Activated T-helper 2 cell treated with anti-CD3 and anti-CD28 coated beads, Interferon-gamma antibody, Interleukin-2, Interleukin-4, amounts not matched to agents 10 μg/mL and 5 μg/mL and 100 μg/mL, durations not matched to agents 14 hours and 24 hours and 36 hours (primary cell): ENCODE data around the gene ATG2A. TPM values are rescaled to one million over a fixed set of nuclear protein-coding genes. Genes with fewer than 3 reads are reported as not detected.

Source experiments
- DNase-seq: peaks from one replicate; pipeline ENCODE4 v3.0.0; 2021; ENCODE audit warnings: low spot score
- H3K27ac Mint-ChIP-seq: one replicate; pipeline ENCODE4 v1.8.0; 2021; ENCODE audit warnings: mixed read lengths
- H3K27me3 Mint-ChIP-seq: one replicate; pipeline ENCODE4 v1.8.0; 2021; ENCODE audit warnings: low read depth, mixed read lengths
- H3K36me3 Mint-ChIP-seq: one replicate; pipeline ENCODE4 v1.8.0; 2021; ENCODE audit warnings: low read depth, mixed read lengths
- H3K4me1 Mint-ChIP-seq: one replicate; pipeline ENCODE4 v1.8.0; 2021; ENCODE audit warnings: low read depth, mixed read lengths
- H3K4me3 Mint-ChIP-seq: one replicate; pipeline ENCODE4 v1.8.0; 2021; ENCODE audit warnings: low read depth, mild to moderate bottlenecking, moderate library complexity, mixed read lengths
- H3K9me3 Mint-ChIP-seq: one replicate; pipeline ENCODE4 v1.8.0; 2021; ENCODE audit warnings: mixed read lengths
- intact Hi-C: fragments of 100-400 bp; cut with micrococcal nuclease; formaldehyde crosslinking; loops from one replicate; pipeline ENCODE4 v1.15.1; 2023
- total RNA-seq: library from RNA; stranded (reverse); gene quantifications from 2 replicates; pipeline ENCODE4 v1.2.3, GENCODE V29; 2022

Gene ATG2A
- total RNA-seq, 1 donor from 2014 or later = 20.7 TPM

DNA sequence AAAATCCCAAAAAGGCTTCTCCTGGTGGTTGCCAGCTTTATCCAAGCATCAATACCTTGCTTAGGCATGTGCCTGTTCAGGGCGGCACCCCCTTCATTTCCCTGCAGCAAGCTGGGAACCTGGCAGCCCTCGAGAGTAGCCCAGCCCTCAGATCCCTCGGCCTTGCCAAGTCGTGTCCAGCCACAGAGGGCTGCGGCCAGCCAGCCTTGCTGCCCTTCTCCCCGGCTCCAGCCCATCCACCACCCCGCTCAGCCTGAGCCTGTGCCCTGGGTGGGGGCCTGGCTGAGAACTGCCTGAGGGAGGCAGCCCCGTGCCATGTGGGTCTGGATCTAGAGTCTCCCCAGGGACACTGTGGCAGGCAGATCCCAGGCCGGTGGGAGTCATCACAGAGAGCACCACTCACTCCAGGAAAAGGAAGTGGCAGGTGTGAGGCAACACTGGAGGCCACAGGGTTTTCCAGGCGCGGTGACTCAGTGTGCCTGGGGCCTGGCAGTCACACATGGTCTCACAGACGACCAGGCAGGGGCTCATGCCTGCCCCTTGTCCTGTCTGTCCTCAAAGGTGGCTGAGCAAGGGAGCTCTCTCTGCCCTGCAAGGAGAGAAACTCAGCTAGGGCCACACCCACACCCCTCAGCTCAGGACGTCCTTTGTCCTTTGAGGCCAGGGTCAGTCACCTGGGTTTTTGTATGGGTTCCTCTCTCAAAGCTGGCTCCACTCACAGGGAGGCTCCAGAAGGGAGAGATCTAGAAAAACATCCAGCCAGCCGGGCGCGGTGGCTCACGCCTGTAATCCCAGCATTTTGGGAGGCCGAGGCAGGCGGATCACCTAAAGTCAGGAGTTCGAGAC, 60.4 kb downstream of the ATG2A start:
- peak overlapping the region; percentile 18 for H3K4me3 Mint-ChIP-seq
- H3K27ac Mint-ChIP-seq = peak overlapping the region; percentile 77
- peaks cover 73% of the 10 kb centered on the region for H3K4me1 Mint-ChIP-seq
- no peak for DNase-seq
- no peaks in the 10 kb centered on the region for H3K9me3 Mint-ChIP-seq
- H3K36me3 Mint-ChIP-seq = peaks cover 78% of the 10 kb centered on the region
- no peaks in the 10 kb centered on the region for H3K27me3 Mint-ChIP-seq
- intact Hi-C loops = loop anchor here (1.0 kb wide), 1 partner anchor 8 kb away; no protein-coding TSS in a partner anchor

GRCh38 chr11:64855596-64856304, 61.3 kb downstream of the ATG2A start:
- Mint-ChIP-seq H3K27ac (peak overlapping the region; percentile 77), H3K36me3 (peaks cover 79% of the 10 kb centered on the region), H3K4me1 (peaks cover 76% of the 10 kb centered on the region), H3K27me3 (no peaks in the 10 kb centered on the region), H3K4me3 (peak overlapping the region; percentile 27), H3K9me3 (no peaks in the 10 kb centered on the region)
- DNase-seq = no peak
- intact Hi-C loops = loop anchor here (1.0 kb wide), 1 partner anchor 9 kb away; no protein-coding TSS in a partner anchor

GRCh38 chr11:64854534-64855502, 62.2 kb downstream of the ATG2A start:
- no peaks in the 10 kb centered on the region for H3K27me3 Mint-ChIP-seq
- H3K4me1 Mint-ChIP-seq = peaks cover 70% of the 10 kb centered on the region
- H3K36me3 Mint-ChIP-seq = peaks cover 73% of the 10 kb centered on the region
- no peaks in the 10 kb centered on the region for H3K9me3 Mint-ChIP-seq
- peak overlapping the region; percentile 77 for H3K27ac Mint-ChIP-seq
- intact Hi-C loops = no loop called here
- DNase-seq = no peak
- H3K4me3 Mint-ChIP-seq = peak overlapping the region; percentile 27

- no peak overlapping the region for H3K4me3 Mint-ChIP-seq
- H3K36me3 Mint-ChIP-seq = peaks cover 67% of the 10 kb centered on the region
- intact Hi-C loops = no loop called here
- DNase-seq = no peak
- no peaks in the 10 kb centered on the region for H3K27me3 Mint-ChIP-seq
- H3K4me1 Mint-ChIP-seq = peaks cover 66% of the 10 kb centered on the region
- no peaks in the 10 kb centered on the region for H3K9me3 Mint-ChIP-seq
- no peak overlapping the region for H3K27ac Mint-ChIP-seq
These were observed 62.9 kb downstream of the ATG2A start for GRCh38 chr11:64854157-64854533.

DNA sequence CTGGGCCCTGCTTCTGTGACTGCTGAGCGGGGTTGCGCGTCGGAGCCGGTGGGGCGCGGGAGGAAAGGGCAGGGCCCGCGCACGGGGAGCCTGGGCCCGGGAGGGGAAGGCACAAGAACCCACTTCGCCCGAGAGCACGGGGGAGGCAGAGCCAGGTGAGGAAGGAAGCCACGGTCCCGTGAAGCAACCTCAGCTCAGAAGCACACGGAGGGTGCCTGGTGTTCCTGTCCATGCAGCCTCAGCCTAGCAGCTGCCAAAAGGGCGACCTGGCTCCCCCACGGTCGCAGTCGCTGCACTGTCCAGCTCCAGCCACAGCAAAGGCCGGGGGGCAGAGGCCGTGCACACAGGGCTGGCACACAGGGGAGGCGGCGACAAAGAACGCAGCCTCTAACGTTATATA, 63.3 kb downstream of the ATG2A start:
- Mint-ChIP-seq H3K27ac (peak overlapping the region; percentile 72), H3K9me3 (no peaks in the 10 kb centered on the region), H3K4me1 (peaks cover 65% of the 10 kb centered on the region), H3K4me3 (no peak overlapping the region), H3K36me3 (peaks cover 64% of the 10 kb centered on the region), H3K27me3 (no peaks in the 10 kb centered on the region)
- no peak for DNase-seq
- intact Hi-C loops = no loop called here

GRCh38 chr11:64852804-64853509, 64.1 kb downstream of the ATG2A start:
- Mint-ChIP-seq H3K27ac (peak overlapping the region; percentile 76), H3K9me3 (no peaks in the 10 kb centered on the region), H3K27me3 (no peaks in the 10 kb centered on the region), H3K4me1 (peaks cover 65% of the 10 kb centered on the region), H3K4me3 (peak overlapping the region; percentile 33), H3K36me3 (peaks cover 56% of the 10 kb centered on the region)
- intact Hi-C loops = no loop called here
- DNase-seq = no peak

DNA sequence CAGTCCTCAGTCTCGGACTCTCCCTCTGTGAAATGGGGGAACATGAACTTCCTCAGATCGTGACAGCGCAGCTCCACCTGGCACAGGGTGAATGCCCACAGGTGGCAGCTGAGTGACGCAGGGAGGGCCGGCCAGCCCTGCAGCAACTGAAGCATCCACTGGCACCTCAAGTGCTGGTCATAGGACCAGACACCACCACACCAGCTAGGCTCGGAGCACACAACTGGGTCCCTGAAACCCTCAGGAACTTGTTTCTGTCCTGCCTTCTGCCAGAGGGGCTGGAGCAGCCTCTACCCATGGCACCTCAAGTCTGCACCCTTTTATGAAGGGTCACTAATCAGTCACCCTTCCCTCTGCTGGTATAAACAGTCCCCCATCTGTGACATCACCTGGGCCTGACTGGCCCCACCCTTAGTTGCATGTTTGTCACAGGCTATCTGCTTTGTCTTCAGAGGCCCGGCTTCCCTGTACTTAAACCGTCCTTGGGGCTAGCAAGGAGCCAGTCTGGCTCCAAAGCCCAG, 65.1 kb downstream of the ATG2A start:
- Mint-ChIP-seq H3K27me3 (no peaks in the 10 kb centered on the region), H3K9me3 (no peaks in the 10 kb centered on the region), H3K27ac (peak overlapping the region; percentile 76), H3K36me3 (peaks cover 51% of the 10 kb centered on the region), H3K4me1 (peaks cover 66% of the 10 kb centered on the region), H3K4me3 (peak overlapping the region; percentile 42)
- no peak for DNase-seq
- intact Hi-C loops = loop anchor here (1.0 to 2.0 kb wide), 2 partner anchors 7 to 13 kb away; no protein-coding TSS in a partner anchor

DNA sequence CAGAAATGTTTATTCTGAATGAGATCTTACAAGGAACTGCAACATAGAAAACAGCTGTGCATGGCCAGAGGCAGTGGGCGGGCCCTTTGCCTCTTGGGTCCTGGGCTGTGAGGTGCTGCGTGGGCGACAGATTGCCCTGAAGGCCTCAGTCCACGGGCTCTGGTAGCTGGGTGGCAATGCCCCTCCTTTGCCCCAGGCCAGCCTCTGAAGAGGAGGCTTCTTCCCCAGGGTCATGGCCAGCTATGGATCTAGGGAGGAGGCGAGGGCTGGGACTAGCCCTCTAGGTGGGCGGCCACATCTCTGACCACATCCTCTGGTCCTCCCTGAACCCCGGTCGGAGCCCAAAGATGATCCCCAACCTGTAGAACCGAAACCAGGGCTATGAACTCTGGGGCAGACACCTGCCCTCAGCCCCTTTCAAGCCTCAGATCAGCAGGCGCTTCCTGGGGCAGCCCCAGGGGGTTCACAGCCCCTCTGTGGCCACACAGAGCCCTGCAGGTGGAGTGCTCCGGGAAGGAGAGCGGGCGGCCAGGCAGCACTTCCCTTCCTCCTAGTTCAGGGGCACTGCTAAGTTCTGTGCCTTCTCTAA, 65.9 kb downstream of the ATG2A start:
- no peaks in the 10 kb centered on the region for H3K27me3 Mint-ChIP-seq
- peaks cover 58% of the 10 kb centered on the region for H3K4me1 Mint-ChIP-seq
- H3K4me3 Mint-ChIP-seq = peak overlapping the region; percentile 42
- DNase-seq = no peak
- peak overlapping the region; percentile 76 for H3K27ac Mint-ChIP-seq
- intact Hi-C loops = loop anchor here (1.0 to 2.0 kb wide), 2 partner anchors 8 to 14 kb away; no protein-coding TSS in a partner anchor
- no peaks in the 10 kb centered on the region for H3K9me3 Mint-ChIP-seq
- H3K36me3 Mint-ChIP-seq = peaks cover 42% of the 10 kb centered on the region

DNA sequence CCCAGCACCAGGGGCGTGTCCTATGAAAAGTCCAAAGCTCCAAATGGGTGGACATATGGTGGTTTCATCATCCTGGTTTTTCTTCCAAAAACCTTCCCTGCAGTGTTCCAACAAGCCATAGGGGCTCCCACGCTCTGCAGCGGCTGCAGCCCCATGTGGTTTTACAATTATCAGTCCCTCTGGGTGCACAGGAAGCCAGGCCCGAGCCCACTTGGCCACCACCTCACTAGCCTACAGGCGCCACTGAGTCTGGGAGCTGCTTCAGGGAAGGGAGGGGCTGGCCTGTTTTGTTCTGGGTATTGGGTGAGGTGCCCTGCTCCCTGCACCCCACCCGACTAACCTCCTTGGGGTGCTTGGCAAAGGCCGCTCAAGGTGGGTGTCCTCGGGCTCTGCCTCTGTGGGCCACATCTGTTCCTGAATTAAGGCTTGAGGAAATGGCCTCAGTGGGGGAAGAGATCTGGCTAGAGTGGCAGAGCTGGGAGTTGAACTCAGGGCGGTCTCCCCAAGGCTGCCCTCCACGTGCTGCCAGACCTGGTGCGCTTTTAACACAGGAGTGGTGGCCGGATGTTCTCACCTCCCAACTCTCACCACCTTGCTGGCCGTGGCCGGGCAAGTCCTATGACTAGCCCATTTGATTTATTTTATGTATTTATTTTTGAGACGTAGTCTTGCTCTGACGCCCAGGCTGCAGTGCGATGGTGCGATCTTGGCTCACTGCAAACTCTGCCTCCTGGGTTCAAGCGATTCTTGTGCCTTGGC, 67.2 kb downstream of the ATG2A start:
- Mint-ChIP-seq H3K4me1 (peaks cover 51% of the 10 kb centered on the region), H3K27ac (no peak overlapping the region), H3K4me3 (no peak overlapping the region), H3K27me3 (no peaks in the 10 kb centered on the region), H3K9me3 (no peaks in the 10 kb centered on the region), H3K36me3 (peaks cover 30% of the 10 kb centered on the region)
- intact Hi-C loops = loop anchor here (2.0 to 5.0 kb wide), 2 partner anchors 15 to 268 kb away; partner anchors contain the start of gene ZNHIT2
- DNase-seq = no peak

GRCh38 chr11:64848826-64849597, 68.0 kb downstream of the ATG2A start:
- Mint-ChIP-seq H3K27ac (no peak overlapping the region), H3K9me3 (no peaks in the 10 kb centered on the region), H3K4me3 (no peak overlapping the region), H3K27me3 (no peaks in the 10 kb centered on the region), H3K4me1 (peaks cover 48% of the 10 kb centered on the region), H3K36me3 (peaks cover 22% of the 10 kb centered on the region)
- intact Hi-C loops = loop anchor here (5.0 kb wide), 1 partner anchor 268 kb away; the partner anchor contains the start of gene ZNHIT2
- no peak for DNase-seq
